ENCODE data around the gene AFAP1L2.

AFAP1L2 gene

DNA sequence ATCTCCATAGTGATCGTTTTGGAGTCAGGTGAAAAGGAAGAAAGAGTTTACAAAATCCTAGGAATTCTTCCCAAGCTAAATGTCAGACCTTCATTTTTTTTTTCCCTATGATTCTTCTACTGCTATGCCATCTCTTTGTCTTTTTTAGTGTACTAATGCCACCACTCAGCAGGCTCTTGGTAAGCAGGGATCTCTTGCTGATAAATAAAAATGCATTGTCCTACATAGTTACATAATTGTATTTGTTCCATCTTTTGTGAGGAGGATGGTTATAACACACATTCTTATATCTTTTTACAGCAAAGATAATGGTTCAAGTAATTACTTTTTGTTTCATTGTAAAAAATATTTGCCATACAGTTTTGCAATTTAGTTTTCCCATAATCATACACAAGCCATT lies 36.8 kb upstream of the AFAP1L2 start:
- DNase-seq (ENCODE audit: low read depth, low spot score), result no peak
- H3K4me3 ChIP-seq (ENCODE audit: low read depth, low read length), result no peak overlapping the region
- TF ChIP-seq, protein P1, sequence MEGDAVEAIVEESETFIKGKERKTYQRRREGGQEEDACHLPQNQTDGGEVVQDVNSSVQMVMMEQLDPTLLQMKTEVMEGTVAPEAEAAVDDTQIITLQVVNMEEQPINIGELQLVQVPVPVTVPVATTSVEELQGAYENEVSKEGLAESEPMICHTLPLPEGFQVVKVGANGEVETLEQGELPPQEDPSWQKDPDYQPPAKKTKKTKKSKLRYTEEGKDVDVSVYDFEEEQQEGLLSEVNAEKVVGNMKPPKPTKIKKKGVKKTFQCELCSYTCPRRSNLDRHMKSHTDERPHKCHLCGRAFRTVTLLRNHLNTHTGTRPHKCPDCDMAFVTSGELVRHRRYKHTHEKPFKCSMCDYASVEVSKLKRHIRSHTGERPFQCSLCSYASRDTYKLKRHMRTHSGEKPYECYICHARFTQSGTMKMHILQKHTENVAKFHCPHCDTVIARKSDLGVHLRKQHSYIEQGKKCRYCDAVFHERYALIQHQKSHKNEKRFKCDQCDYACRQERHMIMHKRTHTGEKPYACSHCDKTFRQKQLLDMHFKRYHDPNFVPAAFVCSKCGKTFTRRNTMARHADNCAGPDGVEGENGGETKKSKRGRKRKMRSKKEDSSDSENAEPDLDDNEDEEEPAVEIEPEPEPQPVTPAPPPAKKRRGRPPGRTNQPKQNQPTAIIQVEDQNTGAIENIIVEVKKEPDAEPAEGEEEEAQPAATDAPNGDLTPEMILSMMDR (IDR thresholded peaks at IDR 0.05; ENCODE audit: low read depth, low read length), result no peak
- in situ Hi-C loops (cut with HindIII; ENCODE audit: low sequenced_read_pairs), result no loop called here

DNA sequence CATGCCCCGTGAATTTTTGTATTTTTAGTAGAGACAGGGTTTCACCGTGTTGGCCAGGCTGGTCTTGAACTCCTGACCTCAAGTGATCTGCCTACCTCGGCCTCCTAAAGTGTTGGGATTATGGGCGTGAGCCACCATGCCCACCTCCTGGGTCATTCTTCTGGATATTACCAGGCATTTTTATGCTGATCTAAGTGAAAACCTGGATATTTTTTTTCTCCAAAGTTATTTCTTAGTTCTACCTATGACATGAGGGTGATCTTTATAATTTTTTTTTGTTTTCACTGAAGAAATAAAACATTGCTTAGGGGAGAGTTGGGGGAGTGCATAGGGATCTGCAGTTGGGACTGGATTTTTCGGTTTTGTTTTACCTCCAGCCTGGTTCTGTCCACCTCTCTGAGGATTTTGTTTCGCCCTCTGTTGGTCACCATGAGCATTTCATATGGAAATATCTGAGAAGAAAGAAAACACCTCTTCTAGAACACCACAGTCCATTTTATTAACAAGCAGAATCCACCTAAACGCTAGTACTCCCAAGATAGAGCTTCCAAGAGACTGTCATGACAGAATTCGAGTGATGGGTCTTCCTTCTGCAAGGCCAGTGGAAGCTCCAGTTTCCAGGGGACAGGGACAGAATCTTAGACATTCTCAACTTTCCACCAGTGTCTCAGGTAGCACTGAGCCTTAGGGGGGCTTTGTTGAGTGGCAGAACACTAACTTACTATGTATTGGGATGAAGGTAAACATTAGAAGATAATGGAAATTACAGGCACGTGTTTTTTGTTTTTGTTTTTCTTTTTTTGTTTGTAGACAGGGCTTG lies 33.4 kb upstream of the AFAP1L2 start:
- in situ Hi-C loops (cut with HindIII; ENCODE audit: low sequenced_read_pairs), result no loop called here
- TF ChIP-seq, protein P1 (IDR thresholded peaks at IDR 0.05; ENCODE audit: low read depth, low read length), result peak; percentile 67
- peak; percentile 31 for DNase-seq (ENCODE audit: low read depth, low spot score)
- H3K4me3 ChIP-seq (ENCODE audit: low read depth, low read length), result no peak overlapping the region

DNA sequence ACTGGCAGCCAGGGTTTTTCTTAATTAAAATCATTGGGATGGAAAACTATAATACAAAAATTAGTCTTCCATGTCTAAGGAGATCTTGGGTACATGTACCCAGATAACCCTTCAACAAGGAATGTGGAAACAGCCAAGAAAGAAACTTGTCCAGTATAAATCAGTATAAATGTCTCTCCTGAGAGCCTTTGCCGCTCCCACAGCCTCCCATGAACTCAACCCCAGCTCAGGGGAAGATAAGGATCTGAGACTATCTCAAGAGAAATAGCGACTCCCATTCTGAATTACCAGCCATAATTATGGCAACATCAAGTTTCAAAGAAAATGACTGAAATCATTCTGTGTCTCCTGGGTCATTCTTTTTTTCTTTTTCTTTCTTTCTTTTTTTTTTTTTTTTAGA lies 32.6 kb upstream of the AFAP1L2 start:
- H3K4me3 ChIP-seq (ENCODE audit: low read depth, low read length), result no peak overlapping the region
- in situ Hi-C loops (cut with HindIII; ENCODE audit: low sequenced_read_pairs), result no loop called here
- TF ChIP-seq, protein P1 (IDR thresholded peaks at IDR 0.05; ENCODE audit: low read depth, low read length), result no peak
- no peak for DNase-seq (ENCODE audit: low read depth, low spot score)

DNA sequence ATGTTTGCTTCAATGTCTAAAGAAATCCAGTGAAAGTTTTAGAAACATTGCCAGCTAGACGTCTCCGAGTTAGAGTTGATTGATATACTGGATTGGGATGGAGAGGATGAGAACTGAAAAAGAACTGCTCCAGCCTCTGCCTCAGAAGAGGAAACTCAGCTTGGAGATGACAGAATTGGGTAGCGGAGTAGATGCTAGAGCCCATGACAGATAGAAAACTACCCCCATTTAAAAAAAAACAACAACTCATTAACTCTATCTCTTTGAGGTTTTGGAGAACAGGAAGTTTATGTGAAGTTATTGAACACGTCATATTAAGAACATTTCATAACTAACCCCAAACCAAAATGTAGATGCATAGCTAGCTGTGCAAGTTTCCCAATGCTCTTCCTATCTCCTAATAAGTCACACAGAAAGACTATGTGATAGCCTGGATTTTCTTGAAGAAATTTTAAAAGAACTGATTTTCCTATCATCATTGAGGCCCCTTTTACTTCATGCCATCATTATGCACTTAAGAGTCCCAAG lies 28.3 kb upstream of the AFAP1L2 start:
- no peak overlapping the region for H3K4me3 ChIP-seq (ENCODE audit: low read depth, low read length)
- in situ Hi-C loops (cut with HindIII; ENCODE audit: low sequenced_read_pairs), result no loop called here
- TF ChIP-seq, protein P1 (IDR thresholded peaks at IDR 0.05; ENCODE audit: low read depth, low read length), result no peak
- DNase-seq (ENCODE audit: low read depth, low spot score), result no peak

DNA sequence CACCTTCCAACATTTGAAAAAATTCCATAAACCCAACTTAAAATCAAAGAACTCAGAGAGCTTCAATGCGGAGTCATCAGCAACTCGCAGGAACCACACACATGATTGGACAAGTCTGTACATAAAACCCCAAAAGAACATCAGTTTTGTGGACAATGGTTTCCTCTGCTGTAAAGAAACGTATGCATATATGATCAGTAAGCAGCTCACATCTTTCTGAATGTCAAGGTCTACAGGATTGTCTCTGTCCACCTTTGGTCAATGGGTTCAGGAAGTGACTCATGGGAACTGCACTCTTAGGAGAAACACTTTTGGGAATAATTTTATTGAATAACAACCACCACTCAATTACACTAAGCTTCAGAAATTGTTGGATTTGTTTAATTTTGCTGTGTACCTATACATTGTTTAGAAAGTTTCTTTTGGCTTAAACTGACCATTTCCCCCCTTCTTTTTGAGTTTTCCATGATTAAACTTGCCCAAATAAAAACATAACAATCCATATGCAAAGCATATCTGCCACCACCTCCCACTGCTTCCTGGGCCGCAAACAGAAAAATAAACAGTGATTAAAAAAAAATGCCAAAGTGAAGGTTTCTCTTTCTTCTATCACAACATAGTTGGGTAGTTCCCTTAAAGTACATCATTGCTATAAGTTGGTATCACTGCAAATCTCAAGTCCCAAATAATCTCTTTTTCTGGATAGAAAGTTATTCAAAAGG lies 27.3 kb upstream of the AFAP1L2 start:
- no peak for DNase-seq (ENCODE audit: low read depth, low spot score)
- in situ Hi-C loops (cut with HindIII; ENCODE audit: low sequenced_read_pairs), result no loop called here
- no peak overlapping the region for H3K4me3 ChIP-seq (ENCODE audit: low read depth, low read length)
- TF ChIP-seq, protein P1 (IDR thresholded peaks at IDR 0.05; ENCODE audit: low read depth, low read length), result no peak

DNA sequence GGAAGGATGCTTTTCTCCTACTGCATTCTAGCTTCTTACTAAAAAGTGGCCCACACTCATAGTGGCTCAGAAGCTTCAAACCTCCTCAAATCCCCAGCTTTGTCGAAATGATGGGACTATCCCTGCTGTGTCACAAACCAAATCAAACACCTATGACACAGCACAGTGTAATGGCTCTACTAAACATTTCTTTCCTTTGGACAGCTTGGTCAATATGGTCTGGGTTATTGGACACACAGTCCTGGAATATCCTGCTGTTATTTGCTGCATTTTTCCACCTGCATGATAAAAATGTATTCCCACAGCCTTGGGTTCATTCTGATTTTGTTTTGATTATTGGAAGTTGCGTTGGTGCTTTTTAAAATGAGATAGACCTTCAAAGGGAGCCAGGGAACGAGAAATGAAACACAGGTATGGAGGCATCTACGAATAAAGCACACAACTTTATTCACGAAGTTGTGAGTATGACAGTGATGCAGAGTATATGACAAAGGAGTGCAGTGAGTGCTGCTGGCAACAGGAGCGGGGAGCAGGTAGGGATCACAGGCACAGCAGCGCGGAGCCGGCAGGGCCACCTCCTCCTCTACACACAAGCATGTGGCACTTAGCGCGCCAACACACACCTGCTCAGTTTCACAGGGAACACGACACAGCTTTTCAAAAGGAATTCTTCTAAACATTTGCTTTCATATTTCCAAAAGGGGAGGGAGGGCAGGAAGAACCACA lies 26.5 kb upstream of the AFAP1L2 start:
- DNase-seq (ENCODE audit: low read depth, low spot score), result no peak
- in situ Hi-C loops (cut with HindIII; ENCODE audit: low sequenced_read_pairs), result no loop called here
- TF ChIP-seq, protein P1 (IDR thresholded peaks at IDR 0.05; ENCODE audit: low read depth, low read length), result no peak
- H3K4me3 ChIP-seq (ENCODE audit: low read depth, low read length), result no peak overlapping the region

Data from astrocyte of the spinal cord (primary cell).